Esophagus squamous epithelium (tissue), 5 donors: ENCODE results near the gene WNT2B. TPM values are rescaled to one million over a fixed set of nuclear protein-coding genes. Genes with fewer than 3 reads are reported as not detected.

Experiments used
- DNase-seq: peaks from one replicate; lab custom pipeline; 2025; lab: John Stamatoyannopoulos, UW
- H3K27ac ChIP-seq, 4 donors: fragments of 200-600 bp; sonication (generic); one replicate each; pipeline ENCODE4 v1.5.1; 2016 to 2019; ENCODE audit warnings: mild to moderate bottlenecking in 1 of 4
- H3K27me3 ChIP-seq, 4 donors: fragments of 200-600 bp; sonication (generic); 1 replicate in 3 of 4; 2 replicates in 1 of 4; pipeline versions ENCODE4 v1.5.1 to v1.6.0; 2017 to 2021; ENCODE audit warnings: antibody characterized with exemption in 1 of 4
- H3K36me3 ChIP-seq, 3 donors: fragments of 200-600 bp; sonication (generic); one replicate each; pipeline ENCODE4 v1.5.1; 2016 to 2019
- H3K4me1 ChIP-seq, 3 donors: fragments of 200-600 bp; sonication (generic); one replicate each; pipeline ENCODE4 v1.5.1; 2017 to 2019
- H3K4me3 ChIP-seq, 4 donors: fragments of 200-600 bp; sonication (generic); 1 replicate in 3 of 4; 2 replicates in 1 of 4; pipeline ENCODE4 v1.5.1; 2016 to 2019; ENCODE audit warnings: mild to moderate bottlenecking in 2 of 4, moderate library complexity in 1 of 4
- H3K9me3 ChIP-seq, 3 donors: fragments of 200-600 bp; sonication (generic); one replicate each; pipeline ENCODE4 v1.5.1; 2016 to 2019
- POLR2A ChIP-seq, 4 donors: fragments of 450-650 bp; IDR thresholded peaks; one replicate each; pipeline ENCODE4 v1.6.1; 2017; ENCODE audit warnings: antibody characterized with exemption in 4 of 4, mild to moderate bottlenecking in 4 of 4, moderate library complexity in 3 of 4
- WGBS, 2 donors: methylation state at CpG; one replicate each; pipeline ENCODE4 v1.1.5; 2018; 5-methylcytosine and 5-hydroxymethylcytosine counted together
- intact Hi-C: fragments of 100-400 bp; cut with DNase I; formaldehyde crosslinking; loops from one replicate; pipeline ENCODE4 v1.15.0; 2022
- total RNA-seq, 4 donors: library from RNA; depleted of rRNA; stranded (reverse); fragments of >200 nt; gene quantifications; one replicate each; pipeline ENCODE4 v1.1.0, GENCODE V29; 2016
- TF ChIP-seq, protein P1 (sequence below), 6 experiments: fragments of 450-650 bp in 4 of 6; fragments of 200-600 bp in 2 of 6; sonication (generic) in 2 of 6; IDR thresholded peaks; one replicate each; pipeline ENCODE4 v1.5.1; 2016 to 2019; ENCODE audit warnings: antibody characterized with exemption in 6 of 6, mild to moderate bottlenecking in 4 of 6, moderate library complexity in 4 of 6
- donor health status: DM: yes; HTN: yes; CAD: no.

The WNT2B gene
- total RNA-seq, 4 donors from 2014 or later: 2.9 to 11.6 (median 8.2) TPM

DNA sequence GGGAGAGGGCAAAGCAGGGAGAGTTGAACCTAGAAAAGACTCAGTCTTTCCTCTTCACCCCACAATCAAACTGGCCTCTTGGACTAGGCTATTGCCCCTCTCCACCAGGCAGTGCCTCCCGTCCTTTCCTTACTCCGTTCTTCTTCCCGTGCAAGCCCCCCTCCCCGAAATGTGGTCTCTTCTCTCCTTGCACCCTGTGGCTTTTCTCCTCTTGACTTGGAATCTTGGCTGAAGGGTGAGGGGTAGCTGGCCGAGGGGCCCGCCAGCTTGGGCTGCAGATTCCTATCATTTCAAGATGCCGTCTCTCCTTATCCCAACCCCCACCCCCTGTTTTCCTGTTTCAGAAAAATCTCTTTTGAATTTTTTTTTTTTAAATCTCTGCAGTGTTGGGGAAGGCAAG is 1.6 kb downstream of the WNT2B start:
- DNase-seq: no peak
- intact Hi-C loops: no loop called here

GRCh38 chr1:112511897-112512296 is 3.1 kb downstream of the WNT2B start:
- Histone ChIP-seq H3K27me3 (peaks cover 0 to 32% (median 3%) of the 10 kb centered on the region in 4 donors), H3K27ac (peak overlapping the region in 2 of 4 donors; percentile 2 to 79), H3K4me3 (no peak overlapping the region), H3K36me3 (peaks cover 0 to 20% (median 0%) of the 10 kb centered on the region in 3 donors), H3K4me1 (peaks cover 20 to 77% (median 30%) of the 10 kb centered on the region in 3 donors), H3K9me3 (no peaks in the 10 kb centered on the region)
- 46 to 52% methylated on average over 2 of the region's 2 CpGs for WGBS, 2 donors
- intact Hi-C loops: no loop called here
- no peak for DNase-seq
- TF ChIP-seq, protein P1, sequence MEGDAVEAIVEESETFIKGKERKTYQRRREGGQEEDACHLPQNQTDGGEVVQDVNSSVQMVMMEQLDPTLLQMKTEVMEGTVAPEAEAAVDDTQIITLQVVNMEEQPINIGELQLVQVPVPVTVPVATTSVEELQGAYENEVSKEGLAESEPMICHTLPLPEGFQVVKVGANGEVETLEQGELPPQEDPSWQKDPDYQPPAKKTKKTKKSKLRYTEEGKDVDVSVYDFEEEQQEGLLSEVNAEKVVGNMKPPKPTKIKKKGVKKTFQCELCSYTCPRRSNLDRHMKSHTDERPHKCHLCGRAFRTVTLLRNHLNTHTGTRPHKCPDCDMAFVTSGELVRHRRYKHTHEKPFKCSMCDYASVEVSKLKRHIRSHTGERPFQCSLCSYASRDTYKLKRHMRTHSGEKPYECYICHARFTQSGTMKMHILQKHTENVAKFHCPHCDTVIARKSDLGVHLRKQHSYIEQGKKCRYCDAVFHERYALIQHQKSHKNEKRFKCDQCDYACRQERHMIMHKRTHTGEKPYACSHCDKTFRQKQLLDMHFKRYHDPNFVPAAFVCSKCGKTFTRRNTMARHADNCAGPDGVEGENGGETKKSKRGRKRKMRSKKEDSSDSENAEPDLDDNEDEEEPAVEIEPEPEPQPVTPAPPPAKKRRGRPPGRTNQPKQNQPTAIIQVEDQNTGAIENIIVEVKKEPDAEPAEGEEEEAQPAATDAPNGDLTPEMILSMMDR (IDR thresholded peaks at IDR 0.05): no peak
- no peak for TF ChIP-seq POLR2A (IDR thresholded peaks at IDR 0.05)

More for the DNA sequence above, 1.6 kb downstream of the WNT2B start:
- Histone ChIP-seq H3K27ac (peak overlapping the region in 2 of 4 donors; percentile 43 to 82), H3K36me3 (peaks cover 0 to 6% (median 0%) of the 10 kb centered on the region in 3 donors), H3K27me3 (peaks cover 0 to 38% (median 3%) of the 10 kb centered on the region in 4 donors), H3K4me1 (peaks cover 20 to 71% (median 28%) of the 10 kb centered on the region in 3 donors), H3K9me3 (no peaks in the 10 kb centered on the region), H3K4me3 (peak overlapping the region in 3 of 4 donors; percentile 73 to 75 (median 74))
- WGBS, 2 donors: 89 to 90% methylated on average over 7 of the region's 7 CpGs
- TF ChIP-seq POLR2A (IDR thresholded peaks at IDR 0.05): no peak
- TF ChIP-seq, protein P1 (IDR thresholded peaks at IDR 0.05): no peak

DNA sequence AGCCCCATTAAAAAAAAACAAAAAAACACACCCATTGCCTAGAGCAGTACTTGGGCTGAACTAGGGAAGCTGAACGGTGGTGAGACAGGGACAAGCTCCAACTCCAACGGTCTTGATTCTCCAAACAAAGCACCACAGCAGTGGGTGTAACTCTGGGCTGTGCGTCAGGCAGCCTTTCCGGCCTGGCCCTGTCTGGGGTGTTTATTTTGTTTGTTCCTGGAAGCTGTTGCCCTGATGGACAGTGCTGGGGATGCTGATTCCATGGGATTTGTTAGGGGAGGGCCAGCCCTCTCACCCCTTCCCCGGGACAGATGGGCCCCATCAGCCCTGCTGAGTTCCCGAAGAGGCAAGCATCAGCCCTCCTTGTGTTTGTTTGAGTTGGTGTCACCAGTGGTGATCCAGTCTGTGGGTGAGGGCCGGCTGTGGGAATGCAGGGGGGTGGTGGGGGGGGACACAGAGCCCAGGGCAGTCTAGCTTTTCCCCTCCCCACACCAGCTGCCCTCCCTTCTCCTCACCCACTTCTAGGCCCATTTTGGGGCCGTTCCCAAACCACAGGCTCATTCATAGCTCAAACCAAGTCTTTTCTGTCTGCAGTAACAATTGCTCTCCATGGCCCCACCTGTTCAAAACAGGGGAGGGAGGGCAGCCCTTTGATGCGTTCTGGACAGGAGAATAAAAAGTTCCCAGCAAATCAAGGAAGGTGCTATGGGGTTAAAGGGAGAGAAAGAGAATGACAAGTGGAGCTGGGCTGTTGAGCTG is 4.5 kb downstream of the WNT2B start:
- H3K9me3 ChIP-seq: no peaks in the 10 kb centered on the region
- no peak overlapping the region for H3K4me3 ChIP-seq
- no peak for DNase-seq
- no peak for TF ChIP-seq POLR2A (IDR thresholded peaks at IDR 0.05)
- TF ChIP-seq, protein P1 (IDR thresholded peaks at IDR 0.05): no peak
- peaks cover 0 to 19% (median 0%) of the 10 kb centered on the region in 4 donors for H3K27me3 ChIP-seq
- WGBS, 2 donors: 26 to 40% methylated on average over 5 to 8 of the region's 9 CpGs
- H3K27ac ChIP-seq: peak overlapping the region; percentile 58 to 81 (median 79)
- H3K36me3 ChIP-seq: peaks cover 0 to 32% (median 0%) of the 10 kb centered on the region in 3 donors
- intact Hi-C loops: no loop called here
- peaks cover 18 to 80% (median 32%) of the 10 kb centered on the region in 3 donors for H3K4me1 ChIP-seq

DNA sequence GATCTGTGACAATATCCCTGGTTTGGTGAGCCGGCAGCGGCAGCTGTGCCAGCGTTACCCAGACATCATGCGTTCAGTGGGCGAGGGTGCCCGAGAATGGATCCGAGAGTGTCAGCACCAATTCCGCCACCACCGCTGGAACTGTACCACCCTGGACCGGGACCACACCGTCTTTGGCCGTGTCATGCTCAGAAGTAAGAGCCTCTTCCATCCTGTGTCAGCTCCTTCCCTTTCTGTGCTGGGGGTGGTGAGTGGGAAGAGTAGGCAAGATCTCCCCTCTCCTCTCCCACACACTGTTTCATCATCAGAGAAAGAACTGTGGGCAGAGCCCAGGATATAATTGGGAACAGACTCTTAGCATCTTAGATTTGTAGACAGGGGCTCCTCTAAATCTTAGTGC is 6.1 kb downstream of the WNT2B start:
- intact Hi-C loops: loop anchor here (5.0 kb wide), 1 partner anchor 87 kb away; no protein-coding TSS in a partner anchor
- Histone ChIP-seq H3K27ac (no peak overlapping the region), H3K27me3 (peaks cover 0 to 3% (median 0%) of the 10 kb centered on the region in 4 donors), H3K36me3 (peaks cover 0 to 34% (median 0%) of the 10 kb centered on the region in 3 donors), H3K4me3 (no peak overlapping the region), H3K9me3 (no peaks in the 10 kb centered on the region), H3K4me1 (peaks cover 12 to 69% (median 25%) of the 10 kb centered on the region in 3 donors)
- WGBS, 2 donors: 87 to 95% methylated on average over 3 to 11 of the region's 12 CpGs
- TF ChIP-seq POLR2A (IDR thresholded peaks at IDR 0.05): no peak
- TF ChIP-seq, protein P1 (IDR thresholded peaks at IDR 0.05): no peak
- DNase-seq: no peak
